Common myeloid progenitor, CD34-positive (primary cell): Measurements from ENCODE around the gene OMP.
A peak's percentile ranks its signal among the peaks of the same experiment; 100 is the strongest.

ENCODE experiments used
- CTCF ChIA-PET: fragments of 350-600 bp; sonication (Branson Sonifier 250); formaldehyde crosslinking; loops from one replicate; lab custom pipeline; 2021; ENCODE audit warnings: antibody characterized with exemption; lab: Charles Lee
- POLR2A ChIA-PET: fragments of 350-600 bp; sonication (Branson Sonifier 250); formaldehyde crosslinking; loops from one replicate; lab custom pipeline; 2021; ENCODE audit warnings: antibody characterized with exemption; lab: Charles Lee
- DNase-seq, 3 donors: peaks; one replicate each; pipeline versions ENCODE4 v3.0.0 to v3.0.0-alpha.2; 2013
- H3K27ac ChIP-seq, 2 experiments: 1 replicate in 1 of 2; 2 replicates in 1 of 2; pipeline ENCODE4 v1.7.0; 2013; ENCODE audit warnings: inconsistent platforms in 2 of 2, low read length in 2 of 2, mild to moderate bottlenecking in 2 of 2, low read depth in 1 of 2, moderate library complexity in 1 of 2; ENCODE audit not compliant: severe bottlenecking in 2 of 2, insufficient read depth in 1 of 2, poor library complexity in 1 of 2
- H3K27me3 ChIP-seq, 5 experiments: replicated peaks in 2 of 5; 1 replicate in 3 of 5; 2 replicates in 2 of 5; pipeline versions ENCODE4 v1.6.1 to v1.7.0; 2013; ENCODE audit warnings: low read length in 4 of 5, mild to moderate bottlenecking in 2 of 5, moderate library complexity in 2 of 5, inconsistent platforms in 1 of 5; ENCODE audit not compliant: insufficient read depth in 5 of 5, control insufficient read depth in 4 of 5
- H3K36me3 ChIP-seq, 4 experiments: 1 replicate in 2 of 4; 2 replicates in 2 of 4; pipeline versions ENCODE4 v1.6.1 to v1.7.0; 2013; ENCODE audit warnings: low read length in 3 of 4, control low read depth in 1 of 4, mild to moderate bottlenecking in 1 of 4; ENCODE audit not compliant: control insufficient read depth in 4 of 4, insufficient read depth in 4 of 4
- H3K4me1 ChIP-seq, 4 experiments: 1 replicate in 3 of 4; 2 replicates in 1 of 4; pipeline versions ENCODE4 v1.6.1 to v1.7.1; 2013; ENCODE audit warnings: low read length in 3 of 4, mild to moderate bottlenecking in 3 of 4, control low read depth in 1 of 4, inconsistent platforms in 1 of 4, moderate library complexity in 1 of 4; ENCODE audit not compliant: control insufficient read depth in 4 of 4, insufficient read depth in 4 of 4; ENCODE audit errors: control extremely low read depth in 1 of 4
- H3K4me3 ChIP-seq, 7 experiments: 1 replicate in 4 of 7; 2 replicates in 3 of 7; pipeline versions ENCODE4 v1.5.1 to v1.7.0; 2013; ENCODE audit warnings: mild to moderate bottlenecking in 7 of 7, low read length in 6 of 7, moderate library complexity in 6 of 7, inconsistent platforms in 2 of 7, low read depth in 2 of 7, control low read depth in 1 of 7; ENCODE audit not compliant: insufficient read depth in 4 of 7, control insufficient read depth in 1 of 7; ENCODE audit errors: extremely low read depth in 1 of 7
- H3K9me3 ChIP-seq, 5 experiments: 1 replicate in 4 of 5; 2 replicates in 1 of 5; pipeline versions ENCODE4 v1.6.1 to v1.7.1; 2013; ENCODE audit warnings: low read length in 4 of 5, mild to moderate bottlenecking in 2 of 5, inconsistent platforms in 1 of 5, low read depth in 1 of 5, moderate library complexity in 1 of 5; ENCODE audit not compliant: control insufficient read depth in 4 of 5, insufficient read depth in 2 of 5; ENCODE audit errors: control extremely low read depth in 1 of 5
- WGBS: methylation state at CpG from one replicate; pipeline ENCODE4 v1.1.5; 2013; ENCODE audit not compliant: insufficient coverage; 5-methylcytosine and 5-hydroxymethylcytosine counted together

OMP gene

GRCh38 chr11:77125695-77126094, 23.1 kb downstream of the OMP start:
- POLR2A ChIA-PET: interaction anchor here (0.7 kb wide), 1 partner anchor 1413 kb away, joined by 3 read pairs; no protein-coding TSS in a partner anchor
- H3K9me3 ChIP-seq: no peaks in the 10 kb centered on the region
- no peak overlapping the region for H3K27ac ChIP-seq
- H3K36me3 ChIP-seq: no peaks in the 10 kb centered on the region
- CTCF ChIA-PET: interaction anchor here (1.7 to 12.6 kb wide), 6 partner anchors 10 to 78 kb away, joined by 5 to 240 read pairs (median 12); no protein-coding TSS in a partner anchor
- no peak overlapping the region for H3K4me3 ChIP-seq
- peaks cover 0 to 8% (median 4%) of the 10 kb centered on the region in 5 experiments for H3K27me3 ChIP-seq
- peaks cover 0 to 33% (median 26%) of the 10 kb centered on the region in 4 experiments for H3K4me1 ChIP-seq
- no peak for DNase-seq
- WGBS: 86% methylated on average over 2 of the region's 4 CpGs

DNA sequence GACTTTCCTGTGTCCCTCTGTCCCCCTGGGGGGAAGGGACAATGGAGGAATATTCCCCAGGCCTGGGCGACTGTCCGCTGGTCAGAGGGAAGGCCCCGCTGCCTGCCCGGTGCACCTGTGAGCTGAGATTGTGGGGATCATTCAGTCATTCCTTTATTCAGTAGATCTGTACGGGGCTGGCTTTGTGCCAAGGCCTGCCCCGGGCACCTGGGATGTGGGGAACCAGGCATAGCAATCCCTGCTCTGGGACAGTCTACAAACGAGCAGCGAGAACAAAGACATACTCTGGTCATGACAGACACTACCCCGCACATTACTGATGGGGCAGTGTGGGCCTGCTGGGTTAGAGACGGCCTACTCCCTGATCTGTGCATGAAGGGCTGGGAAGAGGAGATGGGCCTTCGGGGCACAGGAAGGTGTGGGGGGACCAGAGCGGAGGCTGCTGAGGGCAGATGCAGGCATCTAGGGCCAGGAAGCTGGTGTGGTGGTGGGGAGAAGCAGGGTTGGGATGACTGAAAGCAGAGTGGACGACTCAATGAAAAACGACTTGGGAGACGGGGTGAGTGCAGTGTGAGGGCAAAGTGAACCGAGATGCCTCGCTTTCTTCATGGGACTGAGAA, 23.6 kb downstream of the OMP start:
- ChIA-PET CTCF (interaction anchor here (0.9 to 12.6 kb wide), 21 partner anchors 9 to 493 kb away, joined by 3 to 240 read pairs (median 9); no protein-coding TSS in a partner anchor), POLR2A (interaction anchor here (0.7 kb wide), 1 partner anchor 1413 kb away, joined by 3 read pairs; no protein-coding TSS in a partner anchor)
- no peak overlapping the region for H3K27ac ChIP-seq
- DNase-seq: no peak
- no peaks in the 10 kb centered on the region for H3K36me3 ChIP-seq
- H3K4me3 ChIP-seq: no peak overlapping the region
- no peaks in the 10 kb centered on the region for H3K9me3 ChIP-seq
- H3K27me3 ChIP-seq: peaks cover 0 to 8% (median 4%) of the 10 kb centered on the region in 5 experiments
- peaks cover 0 to 28% (median 23%) of the 10 kb centered on the region in 4 experiments for H3K4me1 ChIP-seq
- WGBS: 94% methylated on average over 17 of the region's 17 CpGs

DNA sequence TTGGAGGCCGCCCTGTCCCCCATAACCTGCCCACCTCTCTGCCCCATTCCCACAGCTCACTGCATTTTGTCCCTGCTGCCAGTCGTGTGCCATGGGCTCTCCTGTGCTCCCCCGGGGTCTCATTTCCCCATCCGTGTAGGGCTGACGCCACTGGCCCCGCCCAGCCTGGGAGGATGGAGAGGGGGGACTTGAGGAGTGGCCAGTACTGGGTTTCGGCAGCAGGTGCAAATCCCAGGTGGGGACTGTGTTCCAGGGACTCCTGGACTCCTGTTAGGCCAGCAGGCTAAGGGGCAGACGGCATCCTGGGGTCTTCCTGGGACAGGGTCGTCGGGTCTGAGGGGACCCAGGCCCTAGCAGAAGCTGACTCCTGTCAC, 24.2 kb downstream of the OMP start:
- WGBS: 22% methylated on average over 10 of the region's 10 CpGs

DNA sequence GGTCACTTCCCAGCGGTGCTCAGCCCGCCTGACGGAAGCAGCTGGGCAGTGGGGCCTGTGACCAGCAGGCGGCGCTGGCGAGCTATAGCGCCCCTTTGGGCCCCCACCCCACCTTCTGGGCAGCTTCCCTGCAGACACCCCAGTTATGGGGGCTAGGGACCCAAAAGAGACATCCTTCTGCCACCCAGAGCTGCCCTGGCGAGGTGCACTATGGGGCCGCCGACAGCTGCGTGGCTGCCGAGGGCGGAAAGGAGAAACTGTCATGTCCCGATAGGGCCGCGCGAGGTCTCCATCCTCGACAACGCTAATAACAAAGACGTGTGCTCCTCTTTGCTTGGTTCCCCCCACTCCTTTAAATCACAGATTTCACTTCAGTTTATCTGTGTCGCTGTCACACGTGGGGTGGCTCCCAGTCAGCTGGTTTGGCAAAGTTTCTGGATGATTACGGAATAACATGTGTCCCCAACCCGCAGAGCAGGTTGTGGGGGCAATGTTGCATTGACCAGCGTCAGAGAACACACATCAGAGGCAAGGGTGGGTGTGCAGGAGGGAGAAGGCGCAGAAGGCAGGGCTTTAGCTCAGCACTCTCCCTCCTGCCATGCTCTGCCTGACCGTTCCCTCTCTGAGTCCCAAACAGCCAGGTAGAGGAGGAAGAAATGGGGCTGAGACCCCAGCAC, 24.7 kb downstream of the OMP start:
- WGBS: 9% methylated on average over 24 of the region's 27 CpGs
- H3K27ac ChIP-seq: no peak overlapping the region
- peaks cover 0 to 25% (median 22%) of the 10 kb centered on the region in 4 experiments for H3K4me1 ChIP-seq
- peak; percentile 41 to 68 (median 62) for DNase-seq
- peaks cover 0 to 8% (median 4%) of the 10 kb centered on the region in 5 experiments for H3K27me3 ChIP-seq
- peak overlapping the region in 6 of 7 experiments; percentile 32 to 65 (median 52) for H3K4me3 ChIP-seq
- ChIA-PET CTCF (interaction anchor here (0.6 to 12.6 kb wide), 32 partner anchors 9 to 492 kb away, joined by 3 to 240 read pairs (median 6); no protein-coding TSS in a partner anchor), POLR2A (no interaction called here)
- no peaks in the 10 kb centered on the region for H3K36me3 ChIP-seq
- no peaks in the 10 kb centered on the region for H3K9me3 ChIP-seq

More for the DNA sequence above, 24.2 kb downstream of the OMP start:
- H3K36me3 ChIP-seq: no peaks in the 10 kb centered on the region
- H3K27me3 ChIP-seq: peaks cover 0 to 8% (median 4%) of the 10 kb centered on the region in 5 experiments
- POLR2A ChIA-PET: no interaction called here
- no peaks in the 10 kb centered on the region for H3K9me3 ChIP-seq
- CTCF ChIA-PET: interaction anchor here (0.9 to 12.6 kb wide), 30 partner anchors 9 to 493 kb away, joined by 3 to 240 read pairs (median 6); no protein-coding TSS in a partner anchor
- H3K4me1 ChIP-seq: peaks cover 0 to 25% (median 22%) of the 10 kb centered on the region in 4 experiments
- no peak overlapping the region for H3K27ac ChIP-seq
- no peak for DNase-seq
- H3K4me3 ChIP-seq: peak overlapping the region in 4 of 7 experiments; percentile 34 to 65 (median 62)

DNA sequence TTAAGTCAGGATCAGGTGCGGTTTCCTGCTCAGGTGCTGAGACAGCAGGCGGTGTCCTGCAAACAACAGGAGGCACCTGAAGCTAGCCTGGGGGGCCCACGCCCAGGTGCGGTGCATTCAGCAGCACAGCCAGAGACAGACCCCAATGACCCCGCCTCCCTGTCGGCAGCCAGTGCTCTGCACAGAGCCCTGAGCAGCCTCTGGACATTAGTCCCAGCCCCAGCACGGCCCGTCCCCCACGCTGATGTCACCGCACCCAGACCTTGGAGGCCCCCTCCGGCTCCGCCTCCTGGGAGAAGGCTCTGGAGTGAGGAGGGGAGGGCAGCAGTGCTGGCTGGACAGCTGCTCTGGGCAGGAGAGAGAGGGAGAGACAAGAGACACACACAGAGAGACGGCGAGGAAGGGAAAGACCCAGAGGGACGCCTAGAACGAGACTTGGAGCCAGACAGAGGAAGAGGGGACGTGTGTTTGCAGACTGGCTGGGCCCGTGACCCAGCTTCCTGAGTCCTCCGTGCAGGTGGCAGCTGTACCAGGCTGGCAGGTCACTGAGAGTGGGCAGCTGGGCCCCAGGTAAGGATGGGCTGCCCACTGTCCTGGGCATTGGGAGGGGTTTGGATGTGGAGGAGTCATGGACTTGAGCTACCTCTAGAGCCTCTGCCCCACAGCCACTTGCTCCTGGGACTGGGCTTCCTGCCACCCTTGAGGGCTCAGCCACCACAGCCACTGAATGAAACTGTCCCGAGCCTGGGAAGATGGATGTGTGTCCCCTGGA, 25.5 kb downstream of the OMP start, which contains the start of gene MYO7A:
Gene MYO7A, plus strand, starts transcription at position 327 of the 772 bp plus-strand sequence. CDS start 2,389 bp downstream, outside the sequence.
- no peaks in the 10 kb centered on the region for H3K36me3 ChIP-seq
- H3K4me3 ChIP-seq: peak within 1 kb of the TSS in 6 of 7 experiments; percentile 32 to 65 (median 52)
- ChIA-PET CTCF (interaction anchor here (0.6 to 12.6 kb wide), 31 partner anchors 8 to 421 kb away, joined by 3 to 240 read pairs (median 6); no protein-coding TSS in a partner anchor), POLR2A (no interaction called here)
- H3K27ac ChIP-seq: no peak within 1 kb of the TSS
- WGBS: 42% methylated on average over 18 of the region's 20 CpGs
- peak in 1 of 3 donors; percentile 23 for DNase-seq
- peaks cover 0 to 3% (median 0%) of the 10 kb centered on the region in 5 experiments for H3K9me3 ChIP-seq
- H3K4me1 ChIP-seq: peaks cover 0 to 25% (median 22%) of the 10 kb centered on the region in 4 experiments
- H3K27me3 ChIP-seq: peaks cover 0 to 8% (median 4%) of the 10 kb centered on the region in 5 experiments

DNA sequence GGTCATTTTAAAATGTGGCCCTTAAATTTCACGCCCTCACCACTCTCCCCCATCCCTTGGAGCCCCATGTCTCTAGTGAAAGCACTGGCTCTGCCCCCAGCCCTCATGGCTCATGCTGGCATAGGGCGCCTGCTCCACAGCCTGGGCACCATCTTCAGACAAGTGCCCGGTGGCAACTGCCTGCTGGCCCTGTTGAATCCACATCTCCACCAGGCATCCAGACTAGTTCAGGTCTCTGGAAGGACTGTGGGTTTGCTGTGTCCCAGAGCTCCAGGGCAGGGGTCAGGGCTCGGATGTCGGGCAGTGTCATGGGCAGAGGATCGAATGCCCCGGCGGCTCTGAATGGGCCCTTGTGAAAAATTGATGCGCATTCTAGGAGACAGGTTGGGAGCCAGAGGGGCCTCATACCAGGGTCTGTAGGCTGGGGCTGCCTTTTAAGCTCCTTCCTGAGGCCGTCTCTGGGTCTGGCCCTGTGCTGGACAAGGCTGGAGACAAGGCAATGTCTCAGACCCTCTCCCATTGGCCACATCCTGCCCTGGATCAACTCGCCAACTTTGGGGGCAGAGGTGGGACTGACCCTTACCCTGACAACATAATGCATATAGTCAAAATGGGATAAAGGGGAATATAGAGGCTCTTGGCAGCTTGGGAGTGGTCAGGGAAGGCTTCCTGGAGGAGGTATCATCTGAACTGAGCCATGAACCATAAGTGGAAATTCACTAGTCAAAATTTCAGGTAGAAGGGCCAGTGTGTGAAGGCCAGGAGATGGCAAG, 26.6 kb downstream of the OMP start:
- WGBS: 86% methylated on average over 9 of the region's 11 CpGs
- POLR2A ChIA-PET: no interaction called here
- H3K27me3 ChIP-seq: peaks cover 0 to 8% (median 4%) of the 10 kb centered on the region in 5 experiments
- CTCF ChIA-PET: interaction anchor here (0.6 to 12.6 kb wide), 12 partner anchors 7 to 495 kb away, joined by 3 to 240 read pairs (median 6); no protein-coding TSS in a partner anchor
- H3K4me1 ChIP-seq: peaks cover 0 to 25% (median 22%) of the 10 kb centered on the region in 4 experiments
- no peaks in the 10 kb centered on the region for H3K36me3 ChIP-seq
- H3K27ac ChIP-seq: no peak overlapping the region
- no peak for DNase-seq
- no peak overlapping the region for H3K4me3 ChIP-seq
- H3K9me3 ChIP-seq: peaks cover 0 to 3% (median 0%) of the 10 kb centered on the region in 5 experiments
